MM.1S (cell line): Measurements from ENCODE around the gene EPN2.

Experiments
- EZH2 ChIP-seq: fragments of 300-600 bp; sonication (generic); optimal IDR thresholded peaks from 2 replicates; pipeline ENCODE3; 2017; ENCODE audit warnings: low read depth, mild to moderate bottlenecking, antibody characterized with exemption, low read length, mixed read lengths
- TF ChIP-seq, protein P1 (sequence below): fragments of 300-600 bp; sonication (generic); IDR thresholded peaks from 2 replicates; pipeline ENCODE4 v1.5.1; 2016; ENCODE audit warnings: antibody characterized with exemption, low read length, mixed read lengths

- TF ChIP-seq EZH2 = no peak
- TF ChIP-seq, protein P1, sequence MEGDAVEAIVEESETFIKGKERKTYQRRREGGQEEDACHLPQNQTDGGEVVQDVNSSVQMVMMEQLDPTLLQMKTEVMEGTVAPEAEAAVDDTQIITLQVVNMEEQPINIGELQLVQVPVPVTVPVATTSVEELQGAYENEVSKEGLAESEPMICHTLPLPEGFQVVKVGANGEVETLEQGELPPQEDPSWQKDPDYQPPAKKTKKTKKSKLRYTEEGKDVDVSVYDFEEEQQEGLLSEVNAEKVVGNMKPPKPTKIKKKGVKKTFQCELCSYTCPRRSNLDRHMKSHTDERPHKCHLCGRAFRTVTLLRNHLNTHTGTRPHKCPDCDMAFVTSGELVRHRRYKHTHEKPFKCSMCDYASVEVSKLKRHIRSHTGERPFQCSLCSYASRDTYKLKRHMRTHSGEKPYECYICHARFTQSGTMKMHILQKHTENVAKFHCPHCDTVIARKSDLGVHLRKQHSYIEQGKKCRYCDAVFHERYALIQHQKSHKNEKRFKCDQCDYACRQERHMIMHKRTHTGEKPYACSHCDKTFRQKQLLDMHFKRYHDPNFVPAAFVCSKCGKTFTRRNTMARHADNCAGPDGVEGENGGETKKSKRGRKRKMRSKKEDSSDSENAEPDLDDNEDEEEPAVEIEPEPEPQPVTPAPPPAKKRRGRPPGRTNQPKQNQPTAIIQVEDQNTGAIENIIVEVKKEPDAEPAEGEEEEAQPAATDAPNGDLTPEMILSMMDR = no peak
Measured at GRCh38 chr17:19287651-19288050, 50.5 kb downstream of the EPN2 start.
